ENCODE results near the gene CSNK1D.

DNA sequence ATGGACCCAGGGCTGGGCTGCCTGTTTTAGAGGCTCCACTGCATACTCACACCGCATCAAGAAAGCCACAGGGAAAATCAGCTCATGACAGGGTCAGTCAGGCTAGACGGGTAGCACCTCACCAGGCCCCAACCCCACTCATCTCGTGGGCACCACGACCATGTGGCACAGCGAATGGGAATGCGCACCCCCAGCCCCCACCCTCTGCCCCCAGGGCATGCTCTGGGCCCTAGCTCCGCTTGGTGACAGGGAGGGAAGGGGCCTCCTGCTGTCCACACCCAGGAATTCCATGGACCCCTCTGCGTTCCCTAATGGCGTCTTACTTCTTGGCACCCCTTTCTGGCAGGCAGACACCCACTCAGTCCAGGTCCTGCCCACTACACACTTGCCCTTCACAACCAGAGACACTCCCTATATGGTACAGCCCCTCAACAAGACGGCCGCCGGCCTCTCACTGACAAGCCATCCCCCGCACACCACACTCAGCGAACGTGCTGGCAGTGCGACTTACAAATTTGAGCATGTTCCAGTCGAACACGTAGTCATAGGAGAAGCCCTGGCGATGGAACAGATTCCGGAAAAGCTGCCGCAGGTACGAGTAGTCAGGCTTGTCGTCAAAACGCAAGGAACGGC lies 22.5 kb downstream of the CSNK1D start:
- TF ChIP-seq ZNF777 (tag by site-specific recombination; IDR thresholded peaks at IDR 0.05; ENCODE audit: borderline replicate concordance) = no peak
- TF ChIP-seq, protein P1, sequence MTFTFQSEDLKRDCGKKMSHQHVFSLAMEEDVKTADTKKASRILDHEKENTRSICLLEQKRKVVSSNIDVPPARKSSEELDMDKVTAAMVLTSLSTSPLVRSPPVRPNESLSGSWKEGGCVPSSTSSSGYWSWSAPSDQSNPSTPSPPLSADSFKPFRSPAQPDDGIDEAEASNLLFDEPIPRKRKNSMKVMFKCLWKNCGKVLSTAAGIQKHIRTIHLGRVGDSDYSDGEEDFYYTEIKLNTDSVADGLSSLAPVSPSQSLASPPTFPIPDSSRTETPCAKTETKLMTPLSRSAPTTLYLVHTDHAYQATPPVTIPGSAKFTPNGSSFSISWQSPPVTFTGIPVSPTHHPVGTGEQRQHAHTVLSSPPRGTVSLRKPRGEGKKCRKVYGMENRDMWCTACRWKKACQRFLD (tag by site-specific recombination; IDR thresholded peaks at IDR 0.05) = no peak
- TF ChIP-seq, protein P2, sequence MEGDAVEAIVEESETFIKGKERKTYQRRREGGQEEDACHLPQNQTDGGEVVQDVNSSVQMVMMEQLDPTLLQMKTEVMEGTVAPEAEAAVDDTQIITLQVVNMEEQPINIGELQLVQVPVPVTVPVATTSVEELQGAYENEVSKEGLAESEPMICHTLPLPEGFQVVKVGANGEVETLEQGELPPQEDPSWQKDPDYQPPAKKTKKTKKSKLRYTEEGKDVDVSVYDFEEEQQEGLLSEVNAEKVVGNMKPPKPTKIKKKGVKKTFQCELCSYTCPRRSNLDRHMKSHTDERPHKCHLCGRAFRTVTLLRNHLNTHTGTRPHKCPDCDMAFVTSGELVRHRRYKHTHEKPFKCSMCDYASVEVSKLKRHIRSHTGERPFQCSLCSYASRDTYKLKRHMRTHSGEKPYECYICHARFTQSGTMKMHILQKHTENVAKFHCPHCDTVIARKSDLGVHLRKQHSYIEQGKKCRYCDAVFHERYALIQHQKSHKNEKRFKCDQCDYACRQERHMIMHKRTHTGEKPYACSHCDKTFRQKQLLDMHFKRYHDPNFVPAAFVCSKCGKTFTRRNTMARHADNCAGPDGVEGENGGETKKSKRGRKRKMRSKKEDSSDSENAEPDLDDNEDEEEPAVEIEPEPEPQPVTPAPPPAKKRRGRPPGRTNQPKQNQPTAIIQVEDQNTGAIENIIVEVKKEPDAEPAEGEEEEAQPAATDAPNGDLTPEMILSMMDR (tag by site-specific recombination; IDR thresholded peaks at IDR 0.05) = no peak
- no peak for TF ChIP-seq ZNF488 (tag by site-specific recombination; IDR thresholded peaks at IDR 0.05)
- TF ChIP-seq ZSCAN30 (tag by site-specific recombination; IDR thresholded peaks at IDR 0.05) = no peak
